ENCODE data around the gene ZMYND10. TPM values are rescaled to one million over a fixed set of nuclear protein-coding genes. Genes with fewer than 3 reads are reported as not detected.
A peak's percentile ranks its signal among the peaks of the same experiment; 100 is the strongest.

ZMYND10 gene
- total and polyA plus RNA-seq, 10 donors: 0.56 to 2.2 (median 1.2) TPM; not detected in 1

DNA sequence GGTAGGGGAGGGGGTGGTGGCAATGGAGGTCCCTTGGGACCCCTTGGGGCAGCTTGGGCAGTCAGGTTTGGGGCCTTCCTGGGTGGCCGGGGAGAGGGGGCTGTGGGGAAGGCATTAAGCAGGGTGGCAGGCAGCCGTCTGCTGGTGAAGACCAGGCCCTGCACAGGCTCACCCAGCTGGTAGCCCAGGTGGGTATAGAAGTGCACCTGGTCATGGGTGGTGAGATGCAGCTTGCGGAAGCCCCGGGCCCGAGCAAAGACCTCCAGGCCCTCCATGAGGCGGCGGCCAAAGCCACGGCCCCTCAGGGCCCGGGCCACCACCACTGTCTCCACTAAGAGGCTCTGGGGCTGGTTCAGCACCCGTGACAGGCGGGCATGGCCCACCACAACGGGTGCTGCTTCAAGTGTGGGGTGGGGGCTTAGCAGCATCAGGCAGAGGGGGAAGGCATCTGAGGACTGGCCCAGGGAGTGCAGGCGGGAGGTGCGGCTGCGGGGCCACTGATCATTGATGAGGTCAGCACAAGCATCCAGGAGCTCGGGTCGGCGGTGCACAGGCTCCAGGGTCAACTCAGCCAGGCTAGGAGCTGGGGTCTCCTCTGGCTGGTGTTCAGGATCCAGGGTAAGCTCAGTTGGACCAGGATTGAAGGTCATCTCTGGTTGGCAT lies 48.7 kb downstream of the ZMYND10 start:
- peaks cover 23 to 60% (median 45%) of the 10 kb centered on the region in 6 donors for H3K4me1 ChIP-seq
- no peak for DNase-seq
- H3K9me3 ChIP-seq: no peaks in the 10 kb centered on the region
- intact Hi-C loops (cut with DNase I; ENCODE audit: low total_unique reads): no loop called here
- WGBS, 5 donors: 90 to 97% (median 95%) methylated on average over 5 to 18 of the region's 18 CpGs
- peak overlapping the region in 2 of 8 donors; percentile 96 to 98 for H3K27ac ChIP-seq
- no peaks in the 10 kb centered on the region for H3K27me3 ChIP-seq (replicated peaks in 1 of 7)
- H3K36me3 ChIP-seq: peaks cover 0 to 10% (median 0%) of the 10 kb centered on the region in 6 donors
- TF ChIP-seq, protein P1, sequence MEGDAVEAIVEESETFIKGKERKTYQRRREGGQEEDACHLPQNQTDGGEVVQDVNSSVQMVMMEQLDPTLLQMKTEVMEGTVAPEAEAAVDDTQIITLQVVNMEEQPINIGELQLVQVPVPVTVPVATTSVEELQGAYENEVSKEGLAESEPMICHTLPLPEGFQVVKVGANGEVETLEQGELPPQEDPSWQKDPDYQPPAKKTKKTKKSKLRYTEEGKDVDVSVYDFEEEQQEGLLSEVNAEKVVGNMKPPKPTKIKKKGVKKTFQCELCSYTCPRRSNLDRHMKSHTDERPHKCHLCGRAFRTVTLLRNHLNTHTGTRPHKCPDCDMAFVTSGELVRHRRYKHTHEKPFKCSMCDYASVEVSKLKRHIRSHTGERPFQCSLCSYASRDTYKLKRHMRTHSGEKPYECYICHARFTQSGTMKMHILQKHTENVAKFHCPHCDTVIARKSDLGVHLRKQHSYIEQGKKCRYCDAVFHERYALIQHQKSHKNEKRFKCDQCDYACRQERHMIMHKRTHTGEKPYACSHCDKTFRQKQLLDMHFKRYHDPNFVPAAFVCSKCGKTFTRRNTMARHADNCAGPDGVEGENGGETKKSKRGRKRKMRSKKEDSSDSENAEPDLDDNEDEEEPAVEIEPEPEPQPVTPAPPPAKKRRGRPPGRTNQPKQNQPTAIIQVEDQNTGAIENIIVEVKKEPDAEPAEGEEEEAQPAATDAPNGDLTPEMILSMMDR (IDR thresholded peaks at IDR 0.05 in 8 of 11, conservative IDR thresholded peaks at IDR 0.05 in 3 of 11): no peak
- TF ChIP-seq POLR2AphosphoS5 (IDR thresholded peaks at IDR 0.05): peak in 1 of 3 donors; percentile 55
- H3K4me3 ChIP-seq: no peak overlapping the region

DNA sequence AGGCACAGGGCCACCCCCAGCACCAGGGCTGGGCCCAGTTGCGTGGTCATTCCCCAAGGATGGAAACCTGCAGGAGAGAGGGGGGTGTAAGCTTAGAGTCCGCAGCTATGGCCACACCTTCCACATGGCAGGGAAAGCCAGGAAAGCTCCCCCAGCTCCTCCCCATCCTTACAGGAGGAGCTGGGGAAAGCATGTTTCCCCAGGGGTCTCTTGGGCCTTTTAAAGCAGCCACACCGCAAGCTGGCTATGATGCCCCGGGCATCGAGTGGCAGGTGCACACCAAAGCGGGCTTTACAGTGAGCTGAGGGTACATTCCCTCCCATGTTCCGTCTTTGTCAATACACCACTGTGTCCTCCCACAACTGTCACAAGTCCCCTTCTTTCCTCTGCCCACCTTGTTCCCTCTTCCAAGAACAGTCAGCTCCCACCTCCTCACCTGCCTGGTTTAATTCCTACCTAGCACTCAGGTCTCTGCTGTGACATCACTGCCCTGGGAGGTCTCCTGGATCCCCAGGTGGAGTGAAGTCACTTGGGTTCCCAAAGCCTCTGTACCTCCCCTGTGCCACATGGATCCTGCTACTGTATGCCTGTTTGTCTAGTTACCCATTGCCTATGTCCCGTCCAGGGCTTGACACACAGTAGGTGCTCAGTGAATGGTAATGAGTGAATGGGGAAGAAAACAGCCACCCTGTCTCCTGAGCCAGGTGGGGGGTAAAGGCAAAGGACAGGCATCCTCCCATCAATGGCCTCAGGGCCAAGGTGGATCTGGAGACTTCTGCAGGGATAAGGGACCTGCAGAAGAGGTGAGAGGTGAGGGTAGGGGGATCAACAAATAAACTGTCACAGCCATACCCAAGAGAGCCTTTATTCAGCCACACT lies 49.7 kb downstream of the ZMYND10 start:
- intact Hi-C loops (cut with DNase I; ENCODE audit: low total_unique reads): no loop called here
- H3K27ac ChIP-seq: no peak overlapping the region
- H3K9me3 ChIP-seq: no peaks in the 10 kb centered on the region
- no peaks in the 10 kb centered on the region for H3K27me3 ChIP-seq (replicated peaks in 1 of 7)
- DNase-seq: no peak
- TF ChIP-seq POLR2AphosphoS5 (IDR thresholded peaks at IDR 0.05) (no peak), POLR2A (IDR thresholded peaks at IDR 0.05) (no peak)
- TF ChIP-seq, protein P1 (IDR thresholded peaks at IDR 0.05 in 8 of 11, conservative IDR thresholded peaks at IDR 0.05 in 3 of 11): no peak
- H3K4me1 ChIP-seq: peaks cover 33 to 61% (median 49%) of the 10 kb centered on the region in 6 donors
- peaks cover 0 to 10% (median 0%) of the 10 kb centered on the region in 6 donors for H3K36me3 ChIP-seq
- H3K4me3 ChIP-seq: no peak overlapping the region
- WGBS, 5 donors: 91 to 95% (median 91%) methylated on average over 8 of the region's 8 CpGs

DNA sequence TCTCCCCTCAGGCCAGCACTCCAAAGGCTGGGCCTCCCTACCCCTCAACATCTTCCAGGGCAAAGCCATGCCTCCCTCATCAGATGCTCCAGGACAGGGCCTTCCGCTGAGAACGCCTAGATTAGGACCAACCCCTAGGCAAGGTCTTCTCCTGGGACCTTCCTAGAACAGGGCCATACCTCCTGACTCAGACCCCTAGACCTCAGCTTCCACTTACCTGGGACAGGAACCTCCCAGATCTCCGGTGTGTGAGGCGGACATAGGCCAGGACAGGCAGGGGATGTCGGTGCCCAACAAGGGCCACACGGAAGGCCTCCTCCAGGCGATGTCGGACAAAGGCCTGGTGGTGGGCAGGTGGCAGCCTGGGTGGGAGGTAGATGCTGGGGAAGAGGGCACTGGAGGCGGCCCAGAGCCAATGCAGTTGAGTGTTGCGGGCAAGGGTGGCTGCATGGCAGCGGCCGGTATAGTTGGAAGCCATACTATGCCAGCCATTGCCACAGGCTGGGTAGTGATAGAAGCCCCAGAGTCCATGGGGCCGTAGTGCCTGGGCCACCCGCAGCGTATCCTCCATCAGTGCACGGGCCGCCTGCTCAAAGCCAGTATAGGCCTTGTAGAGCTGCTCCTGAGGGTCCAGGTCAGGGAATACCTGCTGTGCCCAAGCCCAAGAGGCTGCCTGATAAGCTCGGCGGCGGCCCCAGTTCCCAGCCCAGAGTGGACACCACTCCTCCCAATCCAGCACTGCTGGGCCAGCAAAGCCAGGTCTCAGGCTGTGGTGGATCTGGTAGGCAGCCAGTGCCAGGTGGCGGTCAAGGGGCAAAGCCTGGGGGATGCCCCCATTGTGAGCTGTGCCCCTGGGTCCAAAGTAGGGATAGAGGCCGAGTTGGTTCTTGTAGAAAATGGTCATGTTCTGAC lies 50.8 kb downstream of the ZMYND10 start:
- Histone ChIP-seq H3K4me3 (no peak overlapping the region), H3K9me3 (no peaks in the 10 kb centered on the region), H3K4me1 (peaks cover 26 to 58% (median 42%) of the 10 kb centered on the region in 6 donors), H3K27ac (no peak overlapping the region), H3K36me3 (peaks cover 0 to 20% (median 6%) of the 10 kb centered on the region in 6 donors), H3K27me3 (replicated peaks in 1 of 7) (no peaks in the 10 kb centered on the region)
- DNase-seq: no peak
- TF ChIP-seq POLR2A (IDR thresholded peaks at IDR 0.05) (no peak), POLR2AphosphoS5 (IDR thresholded peaks at IDR 0.05) (no peak)
- TF ChIP-seq, protein P1 (IDR thresholded peaks at IDR 0.05 in 8 of 11, conservative IDR thresholded peaks at IDR 0.05 in 3 of 11): no peak
- WGBS, 5 donors: 88 to 94% (median 91%) methylated on average over 19 to 22 of the region's 22 CpGs
- intact Hi-C loops (cut with DNase I; ENCODE audit: low total_unique reads): no loop called here
